GM12878 (cell line): ENCODE measurements around the gene IKZF1. TPM values are rescaled to one million over a fixed set of nuclear protein-coding genes. Genes with fewer than 3 reads are reported as not detected.
A peak's percentile ranks its signal among the peaks of the same experiment; 100 is the strongest.

Experiments used
- ATAC-seq: fragments of 200-7000 bp; cut with Tn5 transposase; 3 replicates; pipeline ENCODE4 v1.9.1; 2020; ENCODE audit warnings: mild to moderate bottlenecking, moderate library complexity
- BruUV-seq: library from RNA; stranded (reverse); fragments of 400-500 nt; replicated peaks from 2 replicates; lab custom pipeline; 2021; lab: Mats Ljungman, UMichigan
- CTCF ChIA-PET: fragments of 300-600 bp; sonication (Branson Sonifier 250); formaldehyde crosslinking; extraction: SDS; loops from one replicate; lab custom pipeline; 2021; ENCODE audit warnings: inconsistent platforms; lab: Yijun Ruan, JAX
- POLR2A ChIA-PET: fragments of 350-600 bp; formaldehyde crosslinking; extraction: SDS; loops from one replicate; lab custom pipeline; 2021; ENCODE audit warnings: inconsistent platforms; lab: Charles Lee
- RAD21 ChIA-PET: fragments of 300-600 bp; sonication (Branson Sonifier 250); formaldehyde crosslinking; loops from one replicate; lab custom pipeline; 2023; ENCODE audit warnings: antibody characterized with exemption; ENCODE audit not compliant: unreplicated experiment; lab: Charles Lee
- SMC1A ChIA-PET: fragments of 300-600 bp; sonication (Branson Sonifier 250); formaldehyde crosslinking; loops from one replicate; lab custom pipeline; 2023; ENCODE audit not compliant: unreplicated experiment, uncharacterized antibody; lab: Charles Lee
- DNase-seq: peaks from one replicate; pipeline ENCODE4 v3.0.0-alpha.2; 2011; ENCODE audit warnings: low read depth, low spot score
- FAIRE-seq: peaks from 3 replicates; lab custom pipeline; 2011; peaks lifted over from hg19 to GRCh38; lab: Jason Lieb, UNC
- H2AFZ ChIP-seq: 2 replicates; pipeline ENCODE4 v1.6.0; 2011; ENCODE audit warnings: low read depth, low read length, control low read depth; ENCODE audit not compliant: control insufficient read depth
- H3K27ac ChIP-seq: 2 replicates; pipeline ENCODE4 v1.5.1; 2011; ENCODE audit warnings: control low read depth; ENCODE audit not compliant: control insufficient read depth, insufficient read depth
- H3K27me3 ChIP-seq, 2 experiments: replicated peaks in 1 of 2; 2 replicates each; pipeline versions ENCODE4 v1.6.0 to v1.6.1; 2011; ENCODE audit warnings: low read length in 1 of 2; ENCODE audit not compliant: control insufficient read depth in 2 of 2, insufficient read depth in 2 of 2
- H3K36me3 ChIP-seq, 2 experiments: 2 replicates each; pipeline ENCODE4 v1.5.1; 2011; ENCODE audit warnings: low read length in 1 of 2; ENCODE audit not compliant: control insufficient read depth in 2 of 2, insufficient read depth in 2 of 2
- H3K4me1 ChIP-seq: 2 replicates; pipeline ENCODE4 v1.6.1; 2011; ENCODE audit warnings: mild to moderate bottlenecking, low read length, moderate library complexity, mixed read lengths; ENCODE audit not compliant: control insufficient read depth, insufficient read depth
- H3K4me2 ChIP-seq: 2 replicates; pipeline ENCODE4 v1.6.0; 2011; ENCODE audit warnings: control low read depth; ENCODE audit not compliant: control insufficient read depth, insufficient read depth
- H3K4me3 ChIP-seq: fragments of 200-600 bp; sonication (generic); 2 replicates; pipeline ENCODE4 v1.5.1; 2016
- H3K79me2 ChIP-seq: 2 replicates; pipeline ENCODE4 v1.6.0; 2011; ENCODE audit warnings: low read length; ENCODE audit not compliant: control insufficient read depth, insufficient read depth
- H3K9ac ChIP-seq: 2 replicates; pipeline ENCODE4 v1.8.0; 2011; ENCODE audit warnings: low read length, control low read depth, mixed read lengths; ENCODE audit not compliant: control insufficient read depth, insufficient read depth
- H3K9me3 ChIP-seq: replicated peaks from 3 replicates; pipeline ENCODE4 v1.5.1; 2011; ENCODE audit warnings: mild to moderate bottlenecking, low read length; ENCODE audit not compliant: control insufficient read depth, insufficient read depth
- H4K20me1 ChIP-seq: 2 replicates; pipeline ENCODE4 v1.6.0; 2011; ENCODE audit not compliant: control insufficient read depth, insufficient read depth
- ATF2 ChIP-seq: IDR thresholded peaks from 2 replicates; pipeline ENCODE4 v1.6.1; 2012; ENCODE audit warnings: low read length, inconsistent platforms
- FOS ChIP-seq: IDR thresholded peaks from 3 replicates; pipeline ENCODE4 v1.6.1; 2011; ENCODE audit warnings: borderline replicate concordance; ENCODE audit not compliant: insufficient read length; ENCODE audit errors: extremely low read depth
- IKZF1 ChIP-seq: fragments of 450-650 bp; conservative IDR thresholded peaks from 2 replicates; pipeline ENCODE4 v1.6.1; 2017; ENCODE audit warnings: antibody characterized with exemption, mild to moderate bottlenecking
- IKZF2 ChIP-seq, 2 experiments: fragments of 450-650 bp; IDR thresholded peaks; 2 replicates each; pipeline ENCODE4 v1.6.1; 2017; ENCODE audit warnings: mild to moderate bottlenecking in 2 of 2, moderate library complexity in 2 of 2
- IRF5 ChIP-seq: fragments of 450-650 bp; IDR thresholded peaks from 2 replicates; pipeline ENCODE4 v1.6.1; 2017; ENCODE audit warnings: borderline replicate concordance
- JUND ChIP-seq: IDR thresholded peaks from 2 replicates; pipeline ENCODE4 v1.6.1; 2012; ENCODE audit warnings: low read depth, mild to moderate bottlenecking, low read length, improper control_type of control experiment, moderate library complexity
- MEF2A ChIP-seq: IDR thresholded peaks from 2 replicates; pipeline ENCODE4 v1.6.1; 2011; ENCODE audit warnings: low read depth, mild to moderate bottlenecking, low read length, moderate library complexity; ENCODE audit not compliant: insufficient read depth
- MTA3 ChIP-seq: IDR thresholded peaks from 2 replicates; pipeline ENCODE4 v1.6.1; 2012; ENCODE audit warnings: low read length, inconsistent platforms, borderline replicate concordance
- NFIC ChIP-seq: IDR thresholded peaks from 2 replicates; pipeline ENCODE4 v1.6.1; 2012; ENCODE audit warnings: low read depth, mild to moderate bottlenecking, inconsistent platforms, low read length, moderate library complexity
- NRF1 ChIP-seq: conservative IDR thresholded peaks from 2 replicates; pipeline ENCODE4 v1.6.1; 2011; ENCODE audit warnings: mild to moderate bottlenecking, low read depth, low read length, improper control_type of control experiment
- PAX8 ChIP-seq: fragments of 450-650 bp; IDR thresholded peaks from 2 replicates; pipeline ENCODE4 v1.6.1; 2017; ENCODE audit warnings: mild to moderate bottlenecking, moderate library complexity
- POLR2AphosphoS5 ChIP-seq: IDR thresholded peaks from 2 replicates; pipeline ENCODE4 v1.6.1; 2011; ENCODE audit warnings: mild to moderate bottlenecking, low read length, inconsistent platforms
- RCOR1 ChIP-seq: conservative IDR thresholded peaks from 2 replicates; pipeline ENCODE4 v1.6.1; 2012; ENCODE audit warnings: low read depth, low read length, improper control_type of control experiment
- SMAD1 ChIP-seq: fragments of 450-650 bp; IDR thresholded peaks from 2 replicates; pipeline ENCODE4 v1.6.1; 2018; ENCODE audit warnings: mild to moderate bottlenecking, low read depth; ENCODE audit not compliant: partially characterized antibody
- SMARCA5 ChIP-seq: fragments of 450-650 bp; IDR thresholded peaks from 2 replicates; pipeline ENCODE4 v1.6.1; 2017; ENCODE audit warnings: mild to moderate bottlenecking
- TCF3 ChIP-seq: IDR thresholded peaks from 2 replicates; pipeline ENCODE4 v1.6.1; 2012; ENCODE audit warnings: low read depth, mild to moderate bottlenecking, low read length, borderline replicate concordance; ENCODE audit not compliant: insufficient read depth
- WGBS: methylation state at CpG from one replicate; pipeline ENCODE4 v1.1.6; 2016; ENCODE audit warnings: low lambda C conversion rate; ENCODE audit not compliant: insufficient replicate concordance, insufficient coverage; ENCODE audit errors: missing lambda C conversion rate; 5-methylcytosine and 5-hydroxymethylcytosine counted together
- in situ Hi-C: fragments of 300-500 bp; cut with MboI; formaldehyde crosslinking; loops from 9 replicates; pipeline ENCODE4 v1.14.3; 2018; ENCODE audit warnings: mixed read lengths
- intact Hi-C: fragments of 100-400 bp; cut with micrococcal nuclease; formaldehyde crosslinking; loops from one replicate; pipeline ENCODE4 v1.14.2; 2022; ENCODE audit not compliant: unreplicated experiment
- polyA plus RNA-seq, 11 experiments: library from polyadenylated mRNA; depleted of rRNA in 4 of 11; unstranded in 6 of 11; stranded (reverse) in 5 of 11; fragments of >200 nt; fragmentation: Nextera tagmentation in 4 of 11; fragmentation: Illumina TruSeq in 1 of 11; extraction: Ambion mirVana in 4 of 11; extraction: Trizol in 1 of 11; gene quantifications; 1 replicate in 1 of 11; 2 replicates in 10 of 11; pipeline versions ENCODE4 v1.2.1 to v1.2.3, GENCODE V29; 2011 to 2016; ENCODE audit warnings: inconsistent platforms in 2 of 11, missing spikeins in 2 of 11, low read depth in 1 of 11
- total RNA-seq, 4 experiments: library from RNA; depleted of rRNA in 3 of 4; stranded (reverse); fragments of >200 nt in 3 of 4; fragmentation: Illumina TruSeq in 1 of 4; extraction: Trizol in 1 of 4; gene quantifications; 2 replicates each; pipeline versions ENCODE4 v1.2.1 to v1.2.3, GENCODE V29; 2013 to 2021
- TF ChIP-seq, protein P1 (sequence below): IDR thresholded peaks from 2 replicates; pipeline ENCODE4 v1.6.1; 2011; ENCODE audit warnings: low read depth, mild to moderate bottlenecking, low read length, moderate library complexity, borderline replicate concordance; ENCODE audit errors: extremely low read depth
- TF ChIP-seq, protein P2 (sequence below): fragments of 450-650 bp; IDR thresholded peaks from 2 replicates; pipeline ENCODE4 v1.6.1; 2017; ENCODE audit warnings: low read depth, mild to moderate bottlenecking, moderate library complexity

IKZF1 gene
- total and polyA plus RNA-seq, 10 of the 15 experiments (the other 5 are each of a cell fraction or from before 2014, with no cell fraction given) = 27.2 to 125 (median 71.6) TPM

DNA sequence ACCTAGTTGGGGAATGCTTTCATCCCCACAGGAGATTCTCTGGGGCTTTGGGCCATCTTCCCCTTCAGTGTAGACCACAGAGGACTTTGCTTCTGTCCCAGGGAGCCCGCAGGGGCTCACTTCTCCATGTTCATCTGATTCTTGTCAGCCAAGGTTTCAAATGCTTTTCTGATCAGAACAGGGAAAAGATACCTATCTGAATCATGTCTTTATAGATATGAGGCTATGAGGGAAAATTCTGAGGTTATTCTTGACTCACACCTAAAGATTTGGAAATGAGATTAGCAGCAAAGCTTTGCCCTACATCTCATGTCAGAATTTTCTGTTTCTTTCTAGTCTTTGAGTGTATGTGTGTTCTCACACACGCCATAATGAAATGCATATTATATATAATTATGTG, 92.3 kb downstream of the IKZF1 start:
- H3K9ac ChIP-seq = peak overlapping the region; percentile 31; the same call in 1 of the 2 replicates
- intact Hi-C loops = no loop called here
- no peaks in the 10 kb centered on the region; the same call in 2 of the 3 replicates for H3K9me3 ChIP-seq
- H3K36me3 ChIP-seq = peaks cover 12 to 27% of the 10 kb centered on the region in 2 experiments; a peak in 3 of 4 replicates
- ATAC-seq (peak; percentile 23), FAIRE-seq (no peak), DNase-seq (no peak)
- peaks cover 38% of the 10 kb centered on the region for H3K4me1 ChIP-seq
- H3K27ac ChIP-seq = peak overlapping the region; percentile 60
- ChIA-PET SMC1A (interaction anchor here (1.1 to 3.0 kb wide), 5 partner anchors 13 to 197 kb away, joined by 3 to 13 read pairs (median 3); no protein-coding TSS in a partner anchor), POLR2A (interaction anchor here (0.9 kb wide), 1 partner anchor 10 kb away, joined by 3 read pairs; no protein-coding TSS in a partner anchor), CTCF (interaction anchor here (2.5 to 3.4 kb wide), 2 partner anchors 21 to 27 kb away, joined by 6 to 17 read pairs; no protein-coding TSS in a partner anchor), RAD21 (no interaction called here)
- H3K27me3 ChIP-seq = no peaks in the 10 kb centered on the region
- in situ Hi-C loops = no loop called here
- TF ChIP-seq NRF1 (no peak), MEF2A (no peak), IKZF2 (IDR thresholded peaks at IDR 0.05) (no peak), MTA3 (no peak), ATF2 (no peak), FOS (no peak), PAX8 (no peak), POLR2AphosphoS5 (no peak), TCF3 (no peak), RCOR1 (no peak), SMAD1 (no peak), NFIC (no peak), IRF5 (no peak), IKZF1 (no peak), SMARCA5 (no peak), JUND (no peak)
- TF ChIP-seq, protein P1, sequence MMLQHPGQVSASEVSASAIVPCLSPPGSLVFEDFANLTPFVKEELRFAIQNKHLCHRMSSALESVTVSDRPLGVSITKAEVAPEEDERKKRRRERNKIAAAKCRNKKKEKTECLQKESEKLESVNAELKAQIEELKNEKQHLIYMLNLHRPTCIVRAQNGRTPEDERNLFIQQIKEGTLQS = no peak
- TF ChIP-seq, protein P2, sequence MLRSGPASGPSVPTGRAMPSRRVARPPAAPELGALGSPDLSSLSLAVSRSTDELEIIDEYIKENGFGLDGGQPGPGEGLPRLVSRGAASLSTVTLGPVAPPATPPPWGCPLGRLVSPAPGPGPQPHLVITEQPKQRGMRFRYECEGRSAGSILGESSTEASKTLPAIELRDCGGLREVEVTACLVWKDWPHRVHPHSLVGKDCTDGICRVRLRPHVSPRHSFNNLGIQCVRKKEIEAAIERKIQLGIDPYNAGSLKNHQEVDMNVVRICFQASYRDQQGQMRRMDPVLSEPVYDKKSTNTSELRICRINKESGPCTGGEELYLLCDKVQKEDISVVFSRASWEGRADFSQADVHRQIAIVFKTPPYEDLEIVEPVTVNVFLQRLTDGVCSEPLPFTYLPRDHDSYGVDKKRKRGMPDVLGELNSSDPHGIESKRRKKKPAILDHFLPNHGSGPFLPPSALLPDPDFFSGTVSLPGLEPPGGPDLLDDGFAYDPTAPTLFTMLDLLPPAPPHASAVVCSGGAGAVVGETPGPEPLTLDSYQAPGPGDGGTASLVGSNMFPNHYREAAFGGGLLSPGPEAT = no peak
- BruUV-seq = no TSS peak
- H3K4me2 ChIP-seq = peak overlapping the region; percentile 5
- 0 out of 2 replicates have a peak overlapping the region, but pooled peaks have one; percentile 1 for H3K4me3 ChIP-seq
- H4K20me1 ChIP-seq = no peaks in the 10 kb centered on the region
- WGBS = 2% methylated on average over 2 of the region's 2 CpGs
- H3K79me2 ChIP-seq = no peaks in the 10 kb centered on the region; the same call in 1 of the 2 replicates
- no peak overlapping the region for H2AFZ ChIP-seq
